Hepatocyte (in vitro differentiated cells): ENCODE data around the gene FMNL1.

Source experiments
- EZH2 ChIP-seq: fragments of 200-600 bp; sonication (generic); IDR thresholded peaks from 2 replicates; pipeline ENCODE4 v1.6.1; 2016; ENCODE audit warnings: antibody characterized with exemption, mild to moderate bottlenecking, borderline replicate concordance
- TF ChIP-seq, protein P1 (sequence below): fragments of 200-600 bp; sonication (generic); IDR thresholded peaks from 2 replicates; pipeline ENCODE4 v1.5.1; 2016; ENCODE audit warnings: antibody characterized with exemption, mild to moderate bottlenecking; ENCODE audit not compliant: poor library complexity

DNA sequence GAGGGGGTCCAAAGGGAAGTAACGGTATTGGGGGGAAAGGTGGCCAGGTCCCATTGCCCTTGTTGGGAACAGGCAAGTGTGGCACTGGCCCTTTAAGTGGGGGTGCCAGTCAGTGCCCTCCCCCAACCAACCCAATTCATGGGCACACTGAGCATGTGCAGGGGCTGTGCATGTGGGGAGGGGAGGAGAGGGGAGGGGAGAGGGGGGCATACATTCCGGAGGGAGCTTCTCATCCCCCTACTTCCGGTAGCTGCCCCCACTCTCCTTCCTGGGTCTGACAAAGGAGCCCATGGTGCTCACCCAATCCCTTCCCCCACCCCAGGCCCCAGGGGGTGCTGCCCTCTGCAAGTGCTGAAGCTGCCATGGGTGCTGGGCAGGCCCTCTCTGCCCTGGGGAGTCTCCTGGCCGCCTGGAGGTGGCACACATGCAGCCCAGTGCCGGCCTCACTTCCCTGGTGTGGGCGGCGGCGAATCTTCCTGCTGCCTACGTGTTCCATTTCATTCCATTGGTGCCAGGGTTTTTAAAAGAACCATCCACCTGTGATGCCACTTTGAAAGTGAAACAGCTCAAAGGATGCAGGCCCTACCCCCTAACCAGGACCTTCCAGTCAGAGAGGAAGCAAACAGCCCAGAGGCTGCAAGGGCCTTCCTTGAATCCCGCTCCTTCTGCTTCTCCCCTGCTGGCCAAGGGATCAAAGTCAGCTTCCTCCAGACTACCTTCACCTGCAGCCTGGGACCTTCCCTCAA lies 49.0 kb upstream of the FMNL1 start:
- TF ChIP-seq, protein P1, sequence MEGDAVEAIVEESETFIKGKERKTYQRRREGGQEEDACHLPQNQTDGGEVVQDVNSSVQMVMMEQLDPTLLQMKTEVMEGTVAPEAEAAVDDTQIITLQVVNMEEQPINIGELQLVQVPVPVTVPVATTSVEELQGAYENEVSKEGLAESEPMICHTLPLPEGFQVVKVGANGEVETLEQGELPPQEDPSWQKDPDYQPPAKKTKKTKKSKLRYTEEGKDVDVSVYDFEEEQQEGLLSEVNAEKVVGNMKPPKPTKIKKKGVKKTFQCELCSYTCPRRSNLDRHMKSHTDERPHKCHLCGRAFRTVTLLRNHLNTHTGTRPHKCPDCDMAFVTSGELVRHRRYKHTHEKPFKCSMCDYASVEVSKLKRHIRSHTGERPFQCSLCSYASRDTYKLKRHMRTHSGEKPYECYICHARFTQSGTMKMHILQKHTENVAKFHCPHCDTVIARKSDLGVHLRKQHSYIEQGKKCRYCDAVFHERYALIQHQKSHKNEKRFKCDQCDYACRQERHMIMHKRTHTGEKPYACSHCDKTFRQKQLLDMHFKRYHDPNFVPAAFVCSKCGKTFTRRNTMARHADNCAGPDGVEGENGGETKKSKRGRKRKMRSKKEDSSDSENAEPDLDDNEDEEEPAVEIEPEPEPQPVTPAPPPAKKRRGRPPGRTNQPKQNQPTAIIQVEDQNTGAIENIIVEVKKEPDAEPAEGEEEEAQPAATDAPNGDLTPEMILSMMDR: no peak
- no peak for TF ChIP-seq EZH2
